Astrocyte (in vitro differentiated cells and primary cell): Measurements from ENCODE around the gene HS3ST3A1. TPM values are rescaled to one million over a fixed set of nuclear protein-coding genes. Genes with fewer than 3 reads are reported as not detected.
A peak's percentile ranks its signal among the peaks of the same experiment; 100 is the strongest.

Source experiments
- DNase-seq: peaks from one replicate; pipeline ENCODE4 v3.0.0-alpha.2; 2010; ENCODE audit warnings: low read depth
- FAIRE-seq: peaks from 2 replicates; lab custom pipeline; 2011; peaks lifted over from hg19 to GRCh38; lab: Jason Lieb, UNC
- H2AFZ ChIP-seq: 2 replicates; pipeline ENCODE4 v1.6.0; 2012; ENCODE audit warnings: low read depth, low read length, inconsistent platforms
- H3K27ac ChIP-seq: 2 replicates; pipeline ENCODE4 v1.5.1; 2011; ENCODE audit warnings: low read depth, low read length, inconsistent platforms
- H3K27me3 ChIP-seq: 2 replicates; pipeline ENCODE4 v1.6.0; 2011; ENCODE audit warnings: low read length, inconsistent platforms; ENCODE audit not compliant: insufficient read depth
- H3K36me3 ChIP-seq: 2 replicates; pipeline ENCODE4 v1.5.1; 2011; ENCODE audit warnings: low read length, inconsistent platforms; ENCODE audit not compliant: insufficient read depth
- H3K4me1 ChIP-seq: 2 replicates; pipeline ENCODE4 v1.5.1; 2011; ENCODE audit warnings: low read length, inconsistent platforms; ENCODE audit not compliant: insufficient read depth
- H3K4me2 ChIP-seq: 2 replicates; pipeline ENCODE4 v1.6.0; 2012; ENCODE audit warnings: low read length, inconsistent platforms
- H3K4me3 ChIP-seq: 2 replicates; pipeline ENCODE4 v1.5.1; 2011; ENCODE audit warnings: low read depth, mild to moderate bottlenecking, low read length, inconsistent platforms; ENCODE audit not compliant: insufficient read depth
- H3K79me2 ChIP-seq: 2 replicates; pipeline ENCODE4 v1.6.0; 2012; ENCODE audit warnings: mild to moderate bottlenecking, low read length, inconsistent platforms; ENCODE audit not compliant: insufficient read depth
- H3K9ac ChIP-seq: 2 replicates; pipeline ENCODE4 v1.6.0; 2012; ENCODE audit warnings: mild to moderate bottlenecking, low read length, inconsistent platforms
- H3K9me3 ChIP-seq: 2 replicates; pipeline ENCODE4 v1.5.1; 2012; ENCODE audit warnings: low read depth, mild to moderate bottlenecking, low read length, inconsistent platforms; ENCODE audit not compliant: insufficient read depth
- H4K20me1 ChIP-seq: 2 replicates; pipeline ENCODE4 v1.6.0; 2012; ENCODE audit warnings: low read length, inconsistent platforms; ENCODE audit not compliant: insufficient read depth
- H3K27ac Mint-ChIP-seq: one replicate; pipeline ENCODE4 v1.8.0; 2021; ENCODE audit warnings: mild to moderate bottlenecking, mixed read lengths; ENCODE audit not compliant: unreplicated experiment
- H3K27me3 Mint-ChIP-seq: one replicate; pipeline ENCODE4 v1.8.0; 2021; ENCODE audit warnings: low read depth, mixed read lengths; ENCODE audit not compliant: unreplicated experiment
- H3K36me3 Mint-ChIP-seq: one replicate; pipeline ENCODE4 v1.8.0; 2021; ENCODE audit warnings: low read depth, mixed read lengths; ENCODE audit not compliant: unreplicated experiment
- H3K4me1 Mint-ChIP-seq: one replicate; pipeline ENCODE4 v1.8.0; 2021; ENCODE audit warnings: low read depth, mixed read lengths; ENCODE audit not compliant: unreplicated experiment
- H3K4me3 Mint-ChIP-seq: one replicate; pipeline ENCODE4 v1.8.0; 2021; ENCODE audit warnings: mild to moderate bottlenecking, moderate library complexity, mixed read lengths; ENCODE audit not compliant: unreplicated experiment
- H3K9me3 Mint-ChIP-seq: one replicate; pipeline ENCODE4 v1.8.0; 2021; ENCODE audit warnings: mild to moderate bottlenecking, mixed read lengths; ENCODE audit not compliant: unreplicated experiment
- CTCF ChIP-seq: IDR thresholded peaks from 2 replicates; pipeline ENCODE4 v1.5.1; 2011; ENCODE audit warnings: low read depth, mild to moderate bottlenecking, inconsistent platforms, low read length, moderate library complexity; ENCODE audit not compliant: insufficient read depth
- EZH2 ChIP-seq: IDR thresholded peaks from 2 replicates; pipeline ENCODE4 v1.6.1; 2012; ENCODE audit warnings: mild to moderate bottlenecking, low read length, inconsistent platforms; ENCODE audit not compliant: insufficient read depth
- total RNA-seq: library from RNA; stranded (reverse); gene quantifications from 2 replicates; pipeline ENCODE4 v1.2.1, GENCODE V29; 2021

Gene HS3ST3A1
- total RNA-seq, 1 donor from 2014 or later: 7.6 TPM

- Histone ChIP-seq H3K27ac (peak overlapping the region; percentile 99), H3K9ac (peak overlapping the region; percentile 83)
- no peak overlapping the region for H3K4me3 Mint-ChIP-seq
Measured at GRCh38 chr17:13538841-13539411, 62.8 kb downstream of the HS3ST3A1 start.

GRCh38 chr17:13537871-13538643, 63.7 kb downstream of the HS3ST3A1 start:
- H3K9ac ChIP-seq: no peak overlapping the region
- Mint-ChIP-seq H3K36me3 (peaks cover 13% of the 10 kb centered on the region), H3K4me3 (no peak overlapping the region), H3K4me1 (peaks cover 44% of the 10 kb centered on the region), H3K27me3 (no peaks in the 10 kb centered on the region), H3K9me3 (peaks cover 3% of the 10 kb centered on the region), H3K27ac (no peak overlapping the region)
- FAIRE-seq (no peak), DNase-seq (no peak)
- TF ChIP-seq CTCF (no peak), EZH2 (no peak)
- no peak overlapping the region for H3K4me3 ChIP-seq
- peak overlapping the region; percentile 99 for H3K27ac ChIP-seq
- no peaks in the 10 kb centered on the region for H3K27me3 ChIP-seq
- peaks cover 41% of the 10 kb centered on the region for H3K4me1 ChIP-seq
- H2AFZ ChIP-seq: no peak overlapping the region
- peaks cover 4% of the 10 kb centered on the region for H3K9me3 ChIP-seq
- H4K20me1 ChIP-seq: no peaks in the 10 kb centered on the region
- H3K79me2 ChIP-seq: peaks cover 46% of the 10 kb centered on the region
- no peak overlapping the region for H3K4me2 ChIP-seq
- peaks cover 9% of the 10 kb centered on the region for H3K36me3 ChIP-seq

More at GRCh38 chr17:13538841-13539411, 62.8 kb downstream of the HS3ST3A1 start:
- H3K27ac Mint-ChIP-seq: peak overlapping the region; percentile 38
- Histone ChIP-seq H3K4me3 (no peak overlapping the region), H3K4me1 (peaks cover 48% of the 10 kb centered on the region), H4K20me1 (no peaks in the 10 kb centered on the region), H3K79me2 (peaks cover 42% of the 10 kb centered on the region), H3K27me3 (no peaks in the 10 kb centered on the region), H3K9me3 (peaks cover 4% of the 10 kb centered on the region), H3K4me2 (peak overlapping the region; percentile 80), H2AFZ (no peak overlapping the region), H3K36me3 (peaks cover 9% of the 10 kb centered on the region)
- H3K9me3 Mint-ChIP-seq: peaks cover 3% of the 10 kb centered on the region
- peak; percentile 47 for FAIRE-seq
- peaks cover 47% of the 10 kb centered on the region for H3K4me1 Mint-ChIP-seq
- H3K27me3 Mint-ChIP-seq: no peaks in the 10 kb centered on the region
- no peak for TF ChIP-seq CTCF
- no peak for TF ChIP-seq EZH2
- peaks cover 10% of the 10 kb centered on the region for H3K36me3 Mint-ChIP-seq
- peak; percentile 86 for DNase-seq
